CD8-positive, alpha-beta memory T cell (primary cell): ENCODE results near the gene KLHL17. TPM values are rescaled to one million over a fixed set of nuclear protein-coding genes. Genes with fewer than 3 reads are reported as not detected.
A peak's percentile ranks its signal among the peaks of the same experiment; 100 is the strongest.
"Not testable (repeated sequence)": the region's sequence is repeated elsewhere in the genome, so short reads cannot be mapped to it uniquely, and the experiment has no call there.

Source experiments
- CTCF ChIA-PET: fragments of 350-600 bp; sonication (Branson Sonifier 250); formaldehyde crosslinking; loops from one replicate; lab custom pipeline; 2021; ENCODE audit warnings: antibody characterized with exemption; lab: Charles Lee
- POLR2A ChIA-PET: fragments of 350-600 bp; sonication (Branson Sonifier 250); formaldehyde crosslinking; loops from one replicate; lab custom pipeline; 2021; ENCODE audit warnings: antibody characterized with exemption; lab: Charles Lee
- DNase-seq, 5 donors: peaks; one replicate each; pipeline versions ENCODE4 v3.0.0 to v3.0.0-alpha.2; 2020 to 2022; ENCODE audit warnings: mixed read lengths in 1 of 5
- H3K27ac ChIP-seq: one replicate; pipeline ENCODE4 v1.7.0; 2013; ENCODE audit warnings: low read depth, mild to moderate bottlenecking, low read length, moderate library complexity
- H3K27me3 ChIP-seq: 2 replicates; pipeline ENCODE4 v1.7.0; 2013; ENCODE audit warnings: low read length, mild to moderate bottlenecking; ENCODE audit not compliant: insufficient read depth, poor library complexity, severe bottlenecking
- H3K36me3 ChIP-seq: 2 replicates; pipeline ENCODE4 v1.7.0; 2013; ENCODE audit warnings: mild to moderate bottlenecking, low read length, moderate library complexity; ENCODE audit not compliant: insufficient read depth
- H3K4me1 ChIP-seq: 2 replicates; pipeline ENCODE4 v1.7.0; 2013; ENCODE audit warnings: mild to moderate bottlenecking, low read length, moderate library complexity; ENCODE audit not compliant: insufficient read depth
- H3K4me3 ChIP-seq: 2 replicates; pipeline ENCODE4 v1.7.0; 2013; ENCODE audit warnings: mild to moderate bottlenecking, low read length
- H3K9me3 ChIP-seq: 2 replicates; pipeline ENCODE4 v1.7.0; 2013; ENCODE audit warnings: mild to moderate bottlenecking, low read length
- H3K27ac Mint-ChIP-seq, 8 donors: one replicate each; pipeline ENCODE4 v1.8.0; 2020 to 2021; ENCODE audit warnings: mixed read lengths in 8 of 8, mild to moderate bottlenecking in 6 of 8, inconsistent platforms in 3 of 8, moderate library complexity in 3 of 8
- H3K27me3 Mint-ChIP-seq, 2 donors: one replicate each; pipeline ENCODE4 v1.8.0; 2020 to 2021; ENCODE audit warnings: mixed read lengths in 2 of 2, mild to moderate bottlenecking in 1 of 2, moderate library complexity in 1 of 2
- H3K36me3 Mint-ChIP-seq, 3 donors: one replicate each; pipeline ENCODE4 v1.8.0; 2020 to 2021; ENCODE audit warnings: mixed read lengths in 3 of 3, inconsistent platforms in 1 of 3, mild to moderate bottlenecking in 1 of 3
- H3K4me1 Mint-ChIP-seq, 3 donors: one replicate each; pipeline ENCODE4 v1.8.0; 2020 to 2021; ENCODE audit warnings: mixed read lengths in 3 of 3, inconsistent platforms in 1 of 3, mild to moderate bottlenecking in 1 of 3
- H3K4me3 Mint-ChIP-seq, 7 donors: one replicate each; pipeline ENCODE4 v1.8.0; 2020 to 2021; ENCODE audit warnings: mixed read lengths in 7 of 7, mild to moderate bottlenecking in 6 of 7, moderate library complexity in 4 of 7, inconsistent platforms in 2 of 7
- H3K9me3 Mint-ChIP-seq, 5 donors: one replicate each; pipeline ENCODE4 v1.8.0; 2020 to 2022; ENCODE audit warnings: mixed read lengths in 5 of 5, mild to moderate bottlenecking in 3 of 5, moderate library complexity in 2 of 5, inconsistent platforms in 1 of 5
- polyA plus RNA-seq: library from polyadenylated mRNA; unstranded; fragments of 300-500 nt; fragmentation: Illumina TruSeq; gene quantifications from one replicate; pipeline ENCODE4 v1.2.3, GENCODE V29; 2021
- total RNA-seq, 2 experiments: library from RNA; stranded (reverse); gene quantifications; one replicate each; pipeline ENCODE4 v1.2.3, GENCODE V29; 2021

Gene KLHL17
- total and polyA plus RNA-seq, 3 experiments from 2014 or later: 1.4 to 28.6 (median 27.6) TPM

- peaks cover 4 to 5% (median 4%) of the 10 kb centered on the region in 3 donors for H3K4me1 Mint-ChIP-seq
- H3K36me3 ChIP-seq: no peaks in the 10 kb centered on the region
- peaks cover 5% of the 10 kb centered on the region for H3K4me1 ChIP-seq
- no peaks in the 10 kb centered on the region for H3K27me3 ChIP-seq
- H3K27ac ChIP-seq: no peak overlapping the region
- DNase-seq: no peak
- H3K9me3 Mint-ChIP-seq: peaks cover 0 to 7% (median 2%) of the 10 kb centered on the region in 5 donors
- H3K36me3 Mint-ChIP-seq: peaks cover 0 to 2% (median 0%) of the 10 kb centered on the region in 3 donors
- H3K9me3 ChIP-seq: no peaks in the 10 kb centered on the region
- CTCF ChIA-PET: interaction anchor here (1.2 to 4.3 kb wide), 3 partner anchors 8 to 71 kb away, joined by 3 to 17 read pairs (median 14); no protein-coding TSS in a partner anchor
- no peak overlapping the region for H3K27ac Mint-ChIP-seq
- H3K27me3 Mint-ChIP-seq: peaks cover 42 to 49% of the 10 kb centered on the region in 2 donors
- POLR2A ChIA-PET: no interaction called here
- no peak overlapping the region for H3K4me3 Mint-ChIP-seq
- no peak overlapping the region for H3K4me3 ChIP-seq
Observed at GRCh38 chr1:993379-993995, 33.1 kb downstream of the KLHL17 start.

- H3K27me3 ChIP-seq, H3K9me3 ChIP-seq, H3K4me3 ChIP-seq, H3K36me3 ChIP-seq, H3K9me3 Mint-ChIP-seq, H3K4me1 Mint-ChIP-seq, H3K4me1 ChIP-seq, DNase-seq, H3K27ac ChIP-seq, H3K36me3 Mint-ChIP-seq, H3K4me3 Mint-ChIP-seq, POLR2A ChIA-PET: not testable (repeated sequence)
- peak overlapping the region in 1 of 8 donors; percentile 39 for H3K27ac Mint-ChIP-seq
- H3K27me3 Mint-ChIP-seq: peaks cover 34 to 44% of the 10 kb centered on the region in 2 donors
- CTCF ChIA-PET: interaction anchor here (4.3 kb wide), 1 partner anchor 11 kb away, joined by 17 read pairs; no protein-coding TSS in a partner anchor
Observed at GRCh38 chr1:994546-994945, 34.2 kb downstream of the KLHL17 start.

DNA sequence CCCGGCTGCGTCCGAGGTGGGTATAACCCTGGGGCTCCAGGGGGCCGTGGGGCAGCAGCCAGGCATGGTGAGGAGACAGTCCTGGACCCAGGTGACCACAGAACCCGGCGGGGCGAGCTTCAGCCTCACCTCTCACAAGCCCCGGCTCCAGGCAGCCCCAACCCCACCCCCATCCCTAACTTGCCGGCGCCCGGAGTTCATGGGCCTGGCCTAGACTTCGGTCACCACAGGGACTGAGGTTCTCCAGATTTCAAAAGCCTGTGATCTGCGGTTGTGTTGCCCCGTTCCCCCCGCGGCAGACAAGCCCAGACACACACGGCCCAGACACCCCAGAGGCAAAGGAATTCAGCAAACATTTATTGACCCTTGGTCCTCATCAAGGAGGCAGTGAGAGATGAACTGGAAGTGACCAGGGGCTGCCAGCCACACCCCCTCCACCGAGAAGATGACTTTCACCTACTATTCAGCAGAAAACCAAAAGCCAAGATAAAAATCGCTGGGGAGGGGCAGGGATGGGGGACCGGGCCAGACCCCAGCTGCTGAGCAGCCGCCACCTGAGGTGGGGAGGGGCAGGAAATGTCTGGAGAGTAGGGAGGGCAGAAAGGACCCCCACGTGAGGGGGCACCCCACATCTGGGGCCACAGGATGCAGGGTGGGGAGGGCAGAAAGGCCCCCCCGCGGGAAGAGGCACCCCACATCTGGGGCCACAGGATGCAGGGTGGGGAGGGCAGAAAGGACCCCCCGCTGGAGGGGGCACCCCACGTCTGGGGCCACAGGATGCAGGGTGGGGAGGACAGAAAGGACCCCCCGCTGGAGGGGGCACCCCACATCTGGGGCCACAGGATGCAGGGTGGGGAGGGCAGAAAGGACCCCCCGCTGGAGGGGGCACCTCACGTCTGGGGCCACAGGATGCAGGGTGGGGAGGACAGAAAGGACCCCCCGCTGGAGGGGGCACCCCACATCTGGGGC, 35.6 kb downstream of the KLHL17 start:
- peaks cover 7% of the 10 kb centered on the region for H3K27me3 ChIP-seq
- Mint-ChIP-seq H3K4me1 (peaks cover 5 to 9% (median 6%) of the 10 kb centered on the region in 3 donors), H3K36me3 (peaks cover 0 to 2% (median 0%) of the 10 kb centered on the region in 3 donors), H3K4me3 (peak overlapping the region in 2 of 7 donors; percentile 60 to 72), H3K27ac (peak overlapping the region in 3 of 8 donors; percentile 11 to 74 (median 31)), H3K9me3 (peaks cover 0 to 7% (median 2%) of the 10 kb centered on the region in 5 donors), H3K27me3 (peaks cover 38 to 45% of the 10 kb centered on the region in 2 donors)
- no peaks in the 10 kb centered on the region for H3K36me3 ChIP-seq
- H3K4me3 ChIP-seq: no peak overlapping the region
- ChIA-PET POLR2A (no interaction called here), CTCF (interaction anchor here (4.3 kb wide), 1 partner anchor 12 kb away, joined by 17 read pairs; no protein-coding TSS in a partner anchor)
- H3K9me3 ChIP-seq: no peaks in the 10 kb centered on the region
- no peak overlapping the region for H3K27ac ChIP-seq
- H3K4me1 ChIP-seq: peaks cover 11% of the 10 kb centered on the region
- DNase-seq: peak in 1 of 5 donors; percentile 45

GRCh38 chr1:996851-997712, 36.7 kb downstream of the KLHL17 start:
- Mint-ChIP-seq H3K27ac (peak overlapping the region in 1 of 8 donors; percentile 69), H3K9me3 (peaks cover 0 to 4% (median 0%) of the 10 kb centered on the region in 5 donors), H3K4me3 (peak overlapping the region in 2 of 7 donors; percentile 27 to 45), H3K27me3 (peaks cover 32 to 38% of the 10 kb centered on the region in 2 donors), H3K4me1 (peaks cover 5 to 14% (median 6%) of the 10 kb centered on the region in 3 donors), H3K36me3 (peaks cover 0 to 2% (median 0%) of the 10 kb centered on the region in 3 donors)
- Histone ChIP-seq H3K4me3 (no peak overlapping the region), H3K4me1 (peaks cover 17% of the 10 kb centered on the region), H3K27ac (no peak overlapping the region), H3K27me3 (peaks cover 16% of the 10 kb centered on the region), H3K36me3 (no peaks in the 10 kb centered on the region), H3K9me3 (no peaks in the 10 kb centered on the region)
- ChIA-PET POLR2A (no interaction called here), CTCF (interaction anchor here (1.4 to 4.3 kb wide), 2 partner anchors 13 to 295 kb away, joined by 3 to 17 read pairs; no protein-coding TSS in a partner anchor)
- no peak for DNase-seq

DNA sequence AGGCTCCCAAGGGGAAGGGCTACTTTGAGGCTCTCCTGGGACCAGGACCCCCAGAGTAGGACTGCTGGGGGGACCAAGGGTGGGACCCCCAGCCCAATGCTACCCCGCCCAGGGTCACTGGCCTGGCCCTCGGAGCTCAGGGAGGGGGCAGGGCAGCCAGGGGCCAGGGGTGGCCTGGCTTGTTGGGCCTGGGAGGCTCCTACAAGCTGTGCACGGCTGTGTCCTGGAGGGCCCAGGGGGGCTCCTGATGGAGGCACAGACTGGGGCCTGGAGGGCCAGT, 37.3 kb downstream of the KLHL17 start:
- ChIA-PET CTCF (interaction anchor here (1.4 to 4.3 kb wide), 2 partner anchors 14 to 294 kb away, joined by 3 to 17 read pairs; no protein-coding TSS in a partner anchor), POLR2A (no interaction called here)

DNA sequence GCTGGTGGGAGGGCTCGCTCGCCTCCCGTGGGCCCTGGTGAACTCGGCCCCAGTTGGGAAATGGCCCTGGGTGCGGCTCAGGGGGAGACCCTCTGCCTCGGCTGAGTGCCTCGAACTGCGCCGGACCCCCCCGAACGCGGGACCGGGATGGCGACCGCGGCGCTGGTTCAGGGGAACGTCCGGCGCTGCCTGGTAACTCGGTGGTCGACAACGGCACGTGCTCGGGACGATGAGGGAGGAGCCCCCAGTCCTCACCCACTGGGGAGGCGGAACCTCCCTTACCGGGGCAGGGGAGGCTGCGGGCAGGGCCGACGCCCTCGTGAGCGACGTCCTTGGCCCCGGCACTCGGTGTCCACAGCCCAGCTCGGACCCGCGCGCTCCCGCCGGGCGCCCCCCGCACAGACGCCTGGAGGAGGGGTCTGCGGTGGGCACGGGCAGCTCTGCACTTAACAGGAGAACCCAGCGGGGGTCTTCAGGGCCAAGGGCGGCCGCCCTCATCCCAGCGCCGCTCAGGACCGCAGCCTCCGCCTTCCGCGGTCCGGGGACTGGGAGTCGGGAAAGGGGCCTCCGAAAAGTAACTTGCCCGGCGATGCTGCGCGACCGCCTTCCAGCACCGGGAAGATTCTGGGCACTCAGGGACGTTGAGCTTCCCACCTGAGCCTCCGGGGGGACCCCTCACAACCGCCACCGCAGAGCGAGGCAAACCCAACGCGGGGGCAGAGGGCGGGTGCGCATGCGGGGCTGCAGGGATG, 37.8 kb downstream of the KLHL17 start:
- POLR2A ChIA-PET: interaction anchor here (1.3 kb wide), 1 partner anchor 20 kb away, joined by 3 read pairs; no protein-coding TSS in a partner anchor
- H3K9me3 Mint-ChIP-seq: no peaks in the 10 kb centered on the region
- CTCF ChIA-PET: interaction anchor here (1.4 kb wide), 1 partner anchor 294 kb away, joined by 3 read pairs; no protein-coding TSS in a partner anchor
- no peak overlapping the region for H3K4me3 ChIP-seq
- H3K4me1 Mint-ChIP-seq: peaks cover 5 to 16% (median 6%) of the 10 kb centered on the region in 3 donors
- peaks cover 17% of the 10 kb centered on the region for H3K4me1 ChIP-seq
- H3K9me3 ChIP-seq: no peaks in the 10 kb centered on the region
- H3K36me3 Mint-ChIP-seq: no peaks in the 10 kb centered on the region
- no peaks in the 10 kb centered on the region for H3K36me3 ChIP-seq
- DNase-seq: no peak
- H3K27ac Mint-ChIP-seq: no peak overlapping the region
- no peak overlapping the region for H3K27ac ChIP-seq
- H3K27me3 ChIP-seq: peaks cover 21% of the 10 kb centered on the region
- peak overlapping the region in 1 of 7 donors; percentile 84 for H3K4me3 Mint-ChIP-seq
- peaks cover 33 to 38% of the 10 kb centered on the region in 2 donors for H3K27me3 Mint-ChIP-seq

More for the DNA sequence above, 37.3 kb downstream of the KLHL17 start:
- no peaks in the 10 kb centered on the region for H3K36me3 ChIP-seq
- H3K9me3 ChIP-seq: no peaks in the 10 kb centered on the region
- H3K4me1 Mint-ChIP-seq: peaks cover 5 to 16% (median 6%) of the 10 kb centered on the region in 3 donors
- H3K27me3 Mint-ChIP-seq: peaks cover 32 to 37% of the 10 kb centered on the region in 2 donors
- H3K4me3 Mint-ChIP-seq: no peak overlapping the region
- H3K4me3 ChIP-seq: no peak overlapping the region
- no peak overlapping the region for H3K27ac Mint-ChIP-seq
- H3K9me3 Mint-ChIP-seq: no peaks in the 10 kb centered on the region
- H3K4me1 ChIP-seq: peaks cover 17% of the 10 kb centered on the region
- DNase-seq: peak in 1 of 5 donors; percentile 48
- H3K27ac ChIP-seq: no peak overlapping the region
- H3K27me3 ChIP-seq: peaks cover 16% of the 10 kb centered on the region
- no peaks in the 10 kb centered on the region for H3K36me3 Mint-ChIP-seq

DNA sequence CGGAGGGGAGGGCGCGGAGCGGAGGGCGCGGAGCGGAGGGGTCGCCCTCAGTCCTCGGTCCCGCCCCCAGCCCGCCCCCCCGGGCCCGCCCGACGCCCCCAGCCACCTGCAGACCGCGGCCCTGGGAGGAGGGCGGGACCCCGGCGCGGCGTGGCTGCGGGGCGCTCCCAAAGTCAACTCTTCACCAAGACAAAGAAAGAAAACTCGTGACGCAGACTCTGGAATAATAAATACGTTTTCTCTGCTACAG, 38.3 kb downstream of the KLHL17 start:
- Histone ChIP-seq H3K27me3 (peaks cover 24% of the 10 kb centered on the region), H3K4me3 (no peak overlapping the region), H3K4me1 (peaks cover 17% of the 10 kb centered on the region), H3K9me3 (no peaks in the 10 kb centered on the region), H3K27ac (no peak overlapping the region), H3K36me3 (no peaks in the 10 kb centered on the region)
- H3K27me3 Mint-ChIP-seq: peaks cover 33 to 41% of the 10 kb centered on the region in 2 donors
- no peak overlapping the region for H3K4me3 Mint-ChIP-seq
- POLR2A ChIA-PET: interaction anchor here (1.3 kb wide), 1 partner anchor 19 kb away, joined by 3 read pairs; no protein-coding TSS in a partner anchor
- peaks cover 5 to 16% (median 6%) of the 10 kb centered on the region in 3 donors for H3K4me1 Mint-ChIP-seq
- H3K27ac Mint-ChIP-seq: no peak overlapping the region
- H3K36me3 Mint-ChIP-seq: no peaks in the 10 kb centered on the region
- CTCF ChIA-PET: no interaction called here
- H3K9me3 Mint-ChIP-seq: no peaks in the 10 kb centered on the region
- DNase-seq: no peak
